Keratinocyte (primary cell): ENCODE measurements around the gene SPATA16.

ENCODE experiments used
- EZH2 ChIP-seq: IDR thresholded peaks from one replicate; pipeline ENCODE4 v1.6.1; 2012; ENCODE audit warnings: inconsistent platforms, mild to moderate bottlenecking, low read length, moderate library complexity
- TF ChIP-seq, protein P1 (sequence below), 3 experiments: IDR thresholded peaks in 1 of 3; conservative IDR thresholded peaks in 1 of 3; optimal IDR thresholded peaks in 1 of 3; 2 replicates in 2 of 3; 3 replicates in 1 of 3; pipeline versions ENCODE3 to v1.5.1; 2011; ENCODE audit warnings: low read length in 3 of 3, mild to moderate bottlenecking in 3 of 3, moderate library complexity in 2 of 3, control low read depth in 1 of 3, inconsistent platforms in 1 of 3; ENCODE audit not compliant: insufficient read depth in 2 of 3; ENCODE audit errors: extremely low read depth in 1 of 3

DNA sequence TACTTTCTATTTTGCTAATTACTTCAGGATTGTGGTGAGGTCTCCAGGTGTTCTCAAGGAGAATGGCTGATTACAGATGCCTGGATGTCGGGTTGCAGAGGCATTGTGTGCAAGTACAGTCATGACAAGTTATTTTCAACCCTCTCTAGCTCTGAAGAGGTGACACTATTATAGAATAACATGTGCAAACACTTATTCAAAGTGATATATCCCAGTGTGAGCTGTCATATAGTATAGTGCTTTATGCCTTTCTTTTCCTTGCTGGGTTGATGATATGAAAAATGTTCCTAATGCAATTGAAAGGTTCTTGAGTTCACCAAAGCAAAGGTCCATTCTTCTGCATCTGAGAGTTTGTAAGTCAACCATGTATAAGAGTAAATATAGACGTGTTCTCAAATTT is 167.2 kb downstream of the SPATA16 start:
- TF ChIP-seq, protein P1, sequence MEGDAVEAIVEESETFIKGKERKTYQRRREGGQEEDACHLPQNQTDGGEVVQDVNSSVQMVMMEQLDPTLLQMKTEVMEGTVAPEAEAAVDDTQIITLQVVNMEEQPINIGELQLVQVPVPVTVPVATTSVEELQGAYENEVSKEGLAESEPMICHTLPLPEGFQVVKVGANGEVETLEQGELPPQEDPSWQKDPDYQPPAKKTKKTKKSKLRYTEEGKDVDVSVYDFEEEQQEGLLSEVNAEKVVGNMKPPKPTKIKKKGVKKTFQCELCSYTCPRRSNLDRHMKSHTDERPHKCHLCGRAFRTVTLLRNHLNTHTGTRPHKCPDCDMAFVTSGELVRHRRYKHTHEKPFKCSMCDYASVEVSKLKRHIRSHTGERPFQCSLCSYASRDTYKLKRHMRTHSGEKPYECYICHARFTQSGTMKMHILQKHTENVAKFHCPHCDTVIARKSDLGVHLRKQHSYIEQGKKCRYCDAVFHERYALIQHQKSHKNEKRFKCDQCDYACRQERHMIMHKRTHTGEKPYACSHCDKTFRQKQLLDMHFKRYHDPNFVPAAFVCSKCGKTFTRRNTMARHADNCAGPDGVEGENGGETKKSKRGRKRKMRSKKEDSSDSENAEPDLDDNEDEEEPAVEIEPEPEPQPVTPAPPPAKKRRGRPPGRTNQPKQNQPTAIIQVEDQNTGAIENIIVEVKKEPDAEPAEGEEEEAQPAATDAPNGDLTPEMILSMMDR (optimal IDR thresholded peaks at IDR 0.05 in 1 of 3, IDR thresholded peaks at IDR 0.05 in 1 of 3, conservative IDR thresholded peaks at IDR 0.05 in 1 of 3; ENCODE audit: extremely low read depth in 1 of 3, insufficient read depth in 2 of 3, low read length in 3 of 3), result no peak
- TF ChIP-seq EZH2, result no peak
